HG03439 (cell line): ENCODE measurements around the gene MTAP.

Source experiments
- ATAC-seq: cut with Tn5 transposase; IDR thresholded peaks from one replicate; pipeline ENCODE4 v1.9.1; 2021; ENCODE audit warnings: mild to moderate bottlenecking, moderate library complexity; ENCODE audit not compliant: unreplicated experiment

MTAP gene

DNA sequence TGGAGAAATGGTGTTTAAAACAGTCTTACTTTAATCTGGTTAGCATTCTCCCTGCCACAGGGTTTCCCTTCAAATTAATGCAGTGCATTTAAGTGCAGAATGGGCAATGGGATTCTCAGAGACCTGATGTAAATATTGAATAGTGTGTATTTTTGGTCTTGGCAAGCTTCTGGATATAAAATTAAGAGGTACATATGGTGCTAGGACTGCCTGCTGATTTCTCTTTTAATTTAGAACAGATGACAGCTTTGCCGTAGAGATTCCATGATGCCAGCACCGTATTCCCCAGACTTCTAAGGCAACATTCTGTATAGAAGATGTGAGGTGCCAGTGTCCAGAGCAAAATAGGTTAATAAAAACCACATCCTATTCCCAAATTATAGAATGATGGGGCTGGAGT, 1.9 kb downstream of the MTAP start:
- no peak for ATAC-seq

DNA sequence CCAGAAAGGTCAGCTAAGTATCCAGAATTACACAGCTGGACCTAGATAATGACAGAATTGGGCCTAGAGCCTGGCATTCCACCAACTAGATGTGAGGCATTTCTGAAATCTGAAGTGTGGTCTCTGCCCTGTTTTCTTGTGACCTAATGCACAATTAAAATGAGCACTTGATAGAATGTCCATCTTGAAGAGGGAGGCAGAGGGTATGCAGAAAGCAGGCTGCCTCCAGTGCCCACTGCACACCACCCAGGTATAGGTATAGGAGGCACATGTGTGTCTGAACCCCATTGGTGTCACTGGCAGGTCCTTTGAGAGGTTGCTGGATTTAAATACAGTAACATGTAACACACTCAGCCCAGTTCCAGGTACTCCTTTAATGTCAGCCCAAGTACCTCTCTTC, 2.4 kb downstream of the MTAP start:
- ATAC-seq: no peak

DNA sequence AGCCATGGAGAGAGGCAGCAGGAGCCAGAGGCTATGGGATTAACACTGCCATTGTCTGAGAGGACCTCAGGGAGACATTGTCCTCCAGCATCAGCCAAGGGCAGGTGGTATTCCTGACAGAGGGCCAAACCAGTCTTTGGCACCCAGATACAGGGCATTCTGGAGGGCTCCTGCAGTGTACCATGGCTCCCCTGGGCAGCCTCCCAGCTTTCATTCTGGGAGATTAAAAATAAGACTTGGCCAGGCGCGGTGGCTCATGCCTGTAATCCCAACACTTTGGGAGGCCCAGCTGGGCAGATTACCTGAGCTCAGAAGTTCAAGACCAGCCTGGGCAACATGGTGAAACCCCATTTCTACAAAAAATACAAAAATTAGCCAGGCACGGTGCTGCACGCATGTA, 4.2 kb downstream of the MTAP start:
- ATAC-seq: no peak

DNA sequence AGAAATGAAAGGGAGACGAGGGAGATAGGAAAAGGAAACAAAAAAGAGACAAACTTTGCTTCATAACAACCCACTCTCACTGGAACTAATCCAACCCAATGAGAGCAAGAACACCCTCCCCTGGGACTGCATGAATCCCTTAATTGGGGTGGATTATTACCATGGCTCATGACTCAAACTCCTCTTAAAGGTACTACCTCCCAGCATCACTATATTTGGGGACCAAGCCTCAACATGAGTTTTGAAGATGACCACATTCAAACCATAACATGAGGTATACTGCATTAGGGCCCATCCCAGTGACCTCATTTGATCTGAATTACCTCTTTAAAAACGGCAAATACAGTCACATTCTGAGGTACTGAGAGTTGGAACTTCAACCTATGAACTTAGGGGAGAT, 8.0 kb downstream of the MTAP start:
- ATAC-seq: no peak

DNA sequence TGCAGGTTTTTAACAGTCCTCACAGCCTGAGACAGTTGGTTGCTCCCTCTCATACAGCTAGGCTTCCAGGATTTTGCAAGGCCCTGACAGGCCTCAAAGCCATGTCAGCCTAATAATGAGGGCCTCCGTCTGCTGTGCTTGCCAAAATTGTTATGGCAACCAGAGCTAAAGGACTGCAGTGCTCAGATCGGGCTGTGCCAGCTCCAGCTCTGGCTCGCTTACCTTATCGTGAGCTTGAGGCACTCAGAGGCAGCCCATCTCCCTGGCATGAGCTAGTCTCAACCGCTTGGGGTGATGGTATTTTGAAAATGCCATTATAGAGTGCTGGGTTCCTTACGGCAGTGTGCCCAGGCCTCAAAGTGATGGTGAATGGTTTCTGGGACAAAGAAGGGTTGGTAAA, 8.4 kb downstream of the MTAP start:
- ATAC-seq: no peak

DNA sequence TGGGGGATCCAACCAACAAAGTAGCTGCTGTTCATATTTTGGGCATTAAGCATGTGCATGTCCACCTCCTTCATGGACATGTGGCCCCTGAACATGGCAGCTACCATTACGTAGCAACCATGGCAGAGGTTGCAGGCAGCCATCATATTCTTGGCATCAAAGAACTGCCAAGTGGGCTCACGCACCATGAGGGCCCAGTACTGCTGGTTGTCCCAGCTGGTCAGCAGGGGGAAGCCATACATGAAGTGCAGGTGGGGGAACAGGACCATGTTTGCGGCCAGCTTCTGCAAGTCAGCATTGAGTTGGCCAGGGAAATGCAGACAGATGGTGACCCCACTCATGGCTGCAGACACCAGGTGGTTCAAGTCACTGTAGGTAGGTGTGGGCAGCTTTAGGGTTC, 9.5 kb downstream of the MTAP start:
- ATAC-seq: no peak

DNA sequence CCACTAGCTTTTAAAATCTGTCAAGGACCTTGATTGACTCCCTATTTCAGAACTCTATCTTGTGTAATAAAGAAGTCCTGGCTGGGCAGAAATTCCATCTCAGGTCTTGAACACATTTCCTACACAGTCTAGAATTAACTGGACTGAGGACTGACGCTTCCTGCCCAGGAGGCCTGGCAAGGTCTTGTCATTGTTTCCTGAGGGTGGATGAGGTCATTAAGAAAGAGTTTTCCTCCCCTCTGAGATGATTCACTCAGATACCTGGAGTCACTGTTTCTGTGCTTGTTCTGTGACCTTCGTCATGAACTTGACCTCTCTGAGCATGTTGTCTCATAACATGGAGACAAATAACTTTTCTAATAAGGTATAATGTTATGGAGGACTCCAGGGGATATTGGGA, 10.0 kb downstream of the MTAP start:
- ATAC-seq: no peak

DNA sequence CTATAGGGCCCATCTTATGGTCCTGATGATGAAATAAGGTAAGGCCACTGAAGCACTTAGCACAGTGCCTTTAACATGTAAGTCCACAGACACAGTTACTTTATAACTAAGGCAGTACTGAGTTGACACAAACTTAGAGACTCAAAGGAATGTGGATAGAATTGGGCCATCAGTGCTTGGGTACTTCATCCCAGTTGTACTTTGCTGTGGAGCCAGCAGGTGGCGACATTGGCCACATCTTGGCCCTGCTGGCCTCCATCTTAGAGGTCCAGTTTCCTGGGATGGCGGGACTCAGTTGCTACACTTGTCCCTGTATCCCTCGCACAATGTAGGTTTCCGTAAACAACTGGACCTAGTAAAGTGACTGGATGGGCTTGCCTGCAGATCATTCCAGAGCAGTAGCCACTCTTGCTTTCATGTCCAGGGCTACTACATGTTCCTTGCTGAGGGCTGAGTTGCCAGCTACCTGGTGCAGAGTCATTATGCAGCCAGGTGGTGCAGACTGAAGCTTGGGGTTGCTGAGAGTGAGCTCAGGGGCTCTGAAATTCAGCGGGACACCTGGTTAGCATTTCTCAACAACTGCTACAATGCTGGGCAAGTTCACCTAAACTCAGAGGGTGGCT, 10.6 kb downstream of the MTAP start:
- ATAC-seq: peak; percentile 58

DNA sequence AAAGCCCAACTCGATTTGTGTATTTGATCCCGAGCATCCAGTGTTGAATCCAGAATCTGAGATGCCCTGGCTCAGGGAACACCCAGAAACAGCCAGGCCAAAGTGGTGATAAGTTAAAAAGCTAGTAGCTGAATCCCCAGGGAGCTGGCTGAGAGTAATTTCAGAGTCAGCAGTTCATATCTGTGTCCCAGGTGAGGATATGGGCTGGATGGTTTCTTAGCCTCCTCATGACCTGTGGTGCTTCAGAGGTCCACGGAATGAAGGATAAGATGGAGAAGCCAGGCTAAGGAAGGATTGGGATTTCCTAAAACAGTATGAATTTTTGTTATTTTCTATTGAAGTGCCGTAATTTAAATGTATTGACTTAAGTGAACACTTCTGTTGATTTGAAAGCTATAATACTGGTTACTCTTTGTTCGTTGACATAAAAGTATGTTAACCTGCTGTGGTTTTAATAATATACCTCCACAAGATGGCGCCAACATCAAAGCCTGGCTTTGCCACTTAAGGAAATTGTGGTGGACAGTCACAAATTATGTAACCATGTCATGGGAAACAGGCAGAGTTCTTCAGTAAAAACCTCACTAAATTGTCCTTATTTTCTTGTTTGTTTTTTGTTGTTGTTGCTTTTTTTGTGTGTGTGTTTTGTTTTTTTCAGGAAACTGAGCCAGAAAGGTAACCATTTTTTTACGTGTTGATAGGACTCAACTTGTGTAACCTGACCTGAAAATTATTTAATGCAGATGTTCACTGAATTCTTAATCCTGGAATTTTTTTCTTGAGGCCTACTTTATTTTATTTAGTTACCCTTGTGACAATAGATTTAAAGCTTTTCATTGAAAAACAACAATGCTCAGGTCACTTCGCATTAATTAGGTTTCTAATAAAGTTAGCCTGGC, 11.4 kb downstream of the MTAP start:
- peak; percentile 45 for ATAC-seq

DNA sequence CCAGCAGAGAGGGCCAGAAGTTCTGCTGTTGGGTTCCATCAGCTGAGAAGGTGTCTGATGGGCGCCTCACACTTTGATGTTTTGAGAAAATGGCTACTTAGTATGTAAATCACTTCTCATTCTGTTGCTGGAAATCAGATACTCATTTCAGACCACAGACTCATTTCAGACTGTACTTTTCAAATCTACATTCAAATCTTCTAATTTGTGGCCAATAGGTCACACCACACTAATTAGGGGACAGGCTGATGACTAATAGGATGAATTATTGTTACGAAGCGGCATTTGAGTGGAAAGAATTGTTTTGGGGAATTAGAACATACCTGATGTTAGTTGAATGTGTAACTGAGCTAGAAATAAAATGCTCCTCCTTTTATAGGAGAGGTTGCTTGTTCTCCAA, 13.2 kb downstream of the MTAP start:
- ATAC-seq: no peak

DNA sequence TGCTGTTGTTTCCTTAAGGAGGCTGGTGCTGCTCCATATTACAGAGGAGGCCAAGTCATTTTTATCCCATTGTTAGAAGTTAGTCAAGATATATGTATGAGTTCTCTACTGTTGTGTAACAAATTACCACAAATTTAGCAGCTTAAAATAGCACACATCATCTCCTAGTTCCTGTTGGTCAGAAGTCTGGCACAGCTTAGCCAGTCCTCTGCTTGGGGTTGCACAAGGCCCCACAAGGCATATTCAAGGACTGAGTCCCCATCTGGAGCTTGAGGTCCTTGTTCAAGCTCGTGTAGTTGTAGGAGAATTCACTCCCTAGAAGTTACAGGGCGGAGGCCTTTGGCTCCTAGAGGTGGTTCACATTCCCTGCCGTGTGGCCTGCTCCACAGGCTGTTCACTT, 14.7 kb downstream of the MTAP start:
- ATAC-seq: no peak

DNA sequence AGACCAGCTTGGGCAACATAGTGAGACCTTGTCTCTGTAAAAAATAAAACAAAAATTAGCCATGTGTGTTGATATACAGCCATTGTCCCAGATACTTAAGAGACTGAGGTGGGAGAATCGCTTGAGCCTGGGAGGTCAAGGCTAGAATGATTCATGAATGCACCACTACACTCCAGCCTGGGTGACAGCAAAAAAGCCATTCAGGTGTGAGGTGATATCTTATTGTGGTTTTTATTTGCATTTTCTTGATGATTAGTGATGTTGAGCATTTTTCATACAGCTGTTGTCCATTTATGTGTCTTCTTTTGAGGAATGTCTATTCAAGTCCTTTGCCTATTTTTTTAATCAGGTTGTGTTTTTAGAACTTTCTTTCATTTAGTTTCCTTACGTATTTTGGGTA, 23.2 kb downstream of the MTAP start:
- no peak for ATAC-seq

DNA sequence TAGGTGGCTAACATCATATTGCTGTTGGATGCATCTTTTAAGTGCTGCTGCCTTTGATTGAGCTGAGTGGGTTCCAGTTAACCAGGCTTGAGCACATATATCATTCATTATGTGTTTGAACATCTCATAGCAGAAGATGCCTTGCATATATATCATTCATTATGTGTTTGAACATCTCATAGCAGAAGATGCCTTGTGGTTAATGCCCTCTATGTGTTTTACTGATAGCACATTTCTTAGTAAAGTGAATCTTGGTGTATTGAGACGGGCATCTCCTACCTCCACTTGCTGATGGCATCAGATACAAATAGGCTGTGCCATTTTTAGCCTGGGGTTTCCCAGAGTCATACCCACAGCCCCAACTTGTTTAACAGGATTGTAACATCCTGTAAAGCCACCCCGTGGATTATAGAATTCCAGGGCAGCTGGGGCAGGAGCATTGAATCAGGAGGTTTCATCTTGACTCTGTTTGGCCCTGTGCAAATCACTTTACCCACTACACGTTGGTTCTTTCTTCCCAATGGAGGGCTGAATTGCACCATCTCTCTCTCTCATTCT, 26.5 kb downstream of the MTAP start:
- no peak for ATAC-seq

DNA sequence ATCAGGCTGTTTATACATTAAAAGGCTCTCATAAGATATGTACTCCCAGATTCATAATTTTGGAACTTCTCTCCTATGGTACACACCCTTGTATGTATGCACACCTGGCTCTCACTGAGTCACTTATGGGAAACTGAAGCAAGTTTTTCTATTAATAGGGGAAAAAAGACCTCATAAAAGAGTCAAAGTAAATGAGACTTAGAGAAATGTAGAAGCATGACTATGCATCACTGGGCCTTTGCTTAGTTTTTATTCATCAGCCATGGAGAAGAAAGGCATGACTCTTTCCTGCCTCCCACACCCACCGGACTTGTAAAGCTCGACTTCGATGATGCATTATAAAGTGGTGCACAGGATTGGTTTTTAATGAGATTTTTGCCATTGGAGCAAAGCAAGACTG, 28.2 kb downstream of the MTAP start:
- no peak for ATAC-seq

DNA sequence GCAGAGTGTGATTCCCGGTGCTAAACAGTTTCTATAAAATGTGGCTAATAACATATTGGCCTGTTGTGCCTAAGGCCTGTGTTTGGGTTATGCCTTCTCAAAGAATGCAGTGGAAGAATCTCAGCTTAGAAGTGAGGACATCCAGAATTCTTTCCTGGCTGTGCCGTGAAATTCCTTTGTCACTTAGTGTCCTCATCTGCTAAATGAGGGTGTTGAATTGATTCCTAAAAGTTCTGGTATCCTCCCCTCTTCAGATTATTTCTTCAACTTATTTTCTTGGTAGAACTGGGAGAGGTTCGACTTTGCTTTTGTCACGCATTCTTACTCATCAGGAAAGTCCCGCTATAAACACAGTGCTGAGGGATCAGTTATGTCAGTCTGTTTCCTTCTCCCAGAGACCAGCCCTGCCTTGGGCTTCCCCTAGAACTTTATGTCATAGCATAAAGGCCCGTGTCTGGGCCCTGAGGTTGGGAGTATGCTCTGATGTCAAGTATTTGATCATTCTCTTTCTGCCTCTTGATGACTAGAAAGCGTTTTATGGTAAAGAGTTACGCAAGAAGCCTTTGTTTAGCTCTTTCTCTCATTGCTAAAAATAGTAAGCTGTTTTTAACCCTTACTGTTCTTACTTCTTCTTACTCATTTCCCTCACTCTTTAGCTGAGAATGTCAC, 29.5 kb downstream of the MTAP start:
- peak; percentile 74 for ATAC-seq

DNA sequence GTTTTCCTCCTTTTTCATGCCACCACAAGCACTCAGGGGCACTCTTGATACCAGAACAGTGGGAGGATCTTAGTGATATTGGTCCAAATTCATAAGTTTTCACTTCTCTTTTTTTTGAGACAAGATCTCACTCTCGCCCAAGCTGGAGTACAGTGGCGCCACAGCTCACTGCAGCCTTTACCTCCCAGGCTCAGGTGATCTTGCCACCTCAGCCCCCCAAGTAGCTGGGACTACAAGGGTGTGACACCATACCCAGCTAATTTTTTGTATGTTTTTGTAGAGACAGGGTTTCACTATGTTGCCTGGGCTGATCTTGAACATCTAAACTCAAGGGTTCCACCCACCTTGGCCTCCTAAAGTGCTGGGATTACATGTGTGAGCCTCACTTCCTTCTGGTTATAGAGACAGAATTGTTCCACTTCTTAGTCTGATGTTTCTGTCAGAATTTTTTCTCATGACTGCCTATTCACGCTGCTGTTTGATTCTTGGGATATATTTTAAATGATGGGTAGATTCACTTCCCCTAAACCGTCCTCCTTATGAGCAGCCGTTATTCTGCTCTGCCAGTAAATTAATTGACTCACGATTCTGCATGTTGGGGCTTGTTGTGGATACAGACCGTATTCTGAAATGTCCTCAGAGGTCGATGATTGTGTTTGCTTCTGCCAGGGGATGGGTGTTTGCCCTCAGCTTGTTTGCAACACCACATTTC, 30.8 kb downstream of the MTAP start:
- ATAC-seq: peak; percentile 68

DNA sequence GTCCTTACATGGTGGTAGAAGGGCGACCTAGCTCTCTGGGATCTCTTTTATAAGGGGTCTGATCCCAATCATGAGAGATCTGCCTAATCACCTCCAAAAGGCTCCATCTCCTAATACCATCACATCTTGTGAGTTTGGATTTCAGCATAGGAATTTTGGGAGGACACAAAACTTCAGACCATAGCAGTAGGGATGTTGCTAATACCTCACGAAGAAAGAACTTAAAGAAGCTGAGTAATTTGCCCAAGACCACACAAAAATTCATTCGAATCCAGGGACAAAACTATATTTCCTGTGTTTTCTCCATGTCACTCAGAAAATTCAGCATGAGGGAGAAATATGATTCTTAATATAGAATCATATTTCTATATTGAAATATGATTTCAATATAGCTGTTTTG, 32.7 kb downstream of the MTAP start:
- no peak for ATAC-seq

DNA sequence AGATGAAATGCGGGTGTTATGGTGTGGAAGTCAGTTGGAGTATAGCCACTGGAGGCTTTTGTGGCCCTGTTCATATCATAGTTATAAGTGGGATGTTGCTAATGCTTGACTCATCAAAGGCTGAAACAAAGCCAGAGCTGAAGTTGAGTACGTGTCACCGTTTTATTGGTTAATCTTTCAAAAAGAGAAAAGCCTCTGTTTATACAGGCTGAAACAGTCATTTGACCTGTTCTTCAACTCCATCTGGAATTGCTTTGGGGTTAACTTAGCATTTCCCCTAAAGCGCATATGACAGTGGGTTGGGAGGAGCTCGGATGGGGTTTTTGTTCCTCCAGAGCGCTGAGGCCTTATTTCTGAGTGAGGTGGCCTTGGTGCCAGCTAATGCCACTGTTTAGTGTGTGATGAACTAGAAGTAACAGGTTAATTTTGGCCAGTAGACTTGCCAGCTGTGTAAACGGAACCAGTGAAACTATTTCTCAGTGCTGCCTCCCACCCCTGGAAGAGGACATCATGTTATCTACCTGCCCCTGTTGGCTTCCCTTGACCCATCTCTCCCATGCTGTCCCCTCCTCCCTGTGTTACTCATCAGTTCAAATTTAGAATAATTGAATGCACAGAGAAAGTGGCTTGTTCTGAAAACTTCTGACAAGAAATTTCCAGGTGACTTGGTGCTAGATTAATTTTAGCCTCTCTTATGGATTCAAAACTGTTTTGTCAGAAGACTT, 34.2 kb downstream of the MTAP start:
- ATAC-seq: no peak

DNA sequence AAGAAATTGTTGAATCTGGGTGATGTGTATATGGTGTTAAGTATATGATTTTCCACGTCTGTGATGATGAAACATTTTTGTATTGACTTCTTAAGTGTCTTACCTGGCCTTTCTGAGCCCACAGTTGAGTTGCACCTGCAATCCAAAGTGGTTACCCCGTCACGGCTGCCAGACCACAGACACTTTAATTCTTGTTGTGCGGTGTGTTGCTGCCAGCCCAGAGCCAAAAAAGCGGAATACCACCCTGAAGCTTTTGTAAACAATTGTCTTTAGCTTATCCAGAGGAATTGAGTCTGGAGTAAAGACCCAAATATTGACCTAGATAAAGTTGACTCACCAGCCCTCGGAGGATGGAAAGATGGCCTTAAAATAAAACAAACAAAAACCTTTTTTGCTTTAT, 35.1 kb downstream of the MTAP start:
- ATAC-seq: no peak

DNA sequence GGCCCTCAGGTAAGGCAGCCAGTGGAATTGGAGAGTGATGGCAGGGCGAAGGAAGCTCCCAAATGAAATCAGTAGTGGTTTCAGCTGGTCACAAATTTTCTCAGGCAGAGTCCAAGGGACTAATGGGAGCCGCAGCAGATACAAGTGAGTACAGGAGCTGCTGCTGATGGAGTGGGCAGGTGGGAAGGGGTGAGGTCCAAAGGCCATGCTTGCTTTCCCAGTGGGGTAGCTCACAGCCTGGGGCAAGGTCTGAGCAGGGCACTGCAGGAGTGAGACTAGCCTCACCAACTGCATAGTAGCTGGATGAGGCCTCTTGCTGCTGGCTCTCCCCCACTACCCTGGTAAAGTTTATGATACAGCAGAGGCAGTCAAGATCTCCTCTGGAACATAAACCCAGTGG, 38.2 kb downstream of the MTAP start:
- no peak for ATAC-seq
